NT2/D1 (cell line): Measurements from ENCODE around the gene ASIC2.

Experiments used
- DNase-seq: peaks from one replicate; pipeline ENCODE4 v3.0.0-alpha.2; 2011; ENCODE audit warnings: low read depth, low spot score
- H3K27me3 ChIP-seq: 2 replicates; pipeline ENCODE4 v1.6.0; 2011; ENCODE audit warnings: mild to moderate bottlenecking; ENCODE audit not compliant: insufficient read length, insufficient read depth
- H3K36me3 ChIP-seq: 2 replicates; pipeline ENCODE4 v1.6.1; 2011; ENCODE audit warnings: mild to moderate bottlenecking, low read length, mixed read lengths; ENCODE audit not compliant: insufficient read depth, insufficient read length
- H3K4me1 ChIP-seq: 2 replicates; pipeline ENCODE4 v1.5.1; 2011; ENCODE audit not compliant: insufficient read depth, insufficient read length
- H3K4me3 ChIP-seq: 2 replicates; pipeline ENCODE4 v1.5.1; 2011; ENCODE audit warnings: low read depth; ENCODE audit not compliant: insufficient read length
- H3K9ac ChIP-seq: 2 replicates; pipeline ENCODE4 v1.6.0; 2011; ENCODE audit warnings: low read depth; ENCODE audit not compliant: insufficient read length
- H3K9me3 ChIP-seq: 2 replicates; pipeline ENCODE4 v1.5.1; 2011; ENCODE audit warnings: mild to moderate bottlenecking, low read length; ENCODE audit not compliant: insufficient read depth
- SUZ12 ChIP-seq: IDR thresholded peaks from 2 replicates; pipeline ENCODE4 v1.6.1; 2011; ENCODE audit not compliant: insufficient read length, insufficient read depth; ENCODE audit errors: extremely low read depth
- YY1 ChIP-seq: IDR thresholded peaks from 2 replicates; pipeline ENCODE4 v1.6.1; 2011; ENCODE audit not compliant: insufficient read length, insufficient read depth
- ZNF274 ChIP-seq: IDR thresholded peaks from 2 replicates; pipeline ENCODE4 v1.6.1; 2011; ENCODE audit warnings: mild to moderate bottlenecking, low read depth, low read length

ASIC2 gene

DNA sequence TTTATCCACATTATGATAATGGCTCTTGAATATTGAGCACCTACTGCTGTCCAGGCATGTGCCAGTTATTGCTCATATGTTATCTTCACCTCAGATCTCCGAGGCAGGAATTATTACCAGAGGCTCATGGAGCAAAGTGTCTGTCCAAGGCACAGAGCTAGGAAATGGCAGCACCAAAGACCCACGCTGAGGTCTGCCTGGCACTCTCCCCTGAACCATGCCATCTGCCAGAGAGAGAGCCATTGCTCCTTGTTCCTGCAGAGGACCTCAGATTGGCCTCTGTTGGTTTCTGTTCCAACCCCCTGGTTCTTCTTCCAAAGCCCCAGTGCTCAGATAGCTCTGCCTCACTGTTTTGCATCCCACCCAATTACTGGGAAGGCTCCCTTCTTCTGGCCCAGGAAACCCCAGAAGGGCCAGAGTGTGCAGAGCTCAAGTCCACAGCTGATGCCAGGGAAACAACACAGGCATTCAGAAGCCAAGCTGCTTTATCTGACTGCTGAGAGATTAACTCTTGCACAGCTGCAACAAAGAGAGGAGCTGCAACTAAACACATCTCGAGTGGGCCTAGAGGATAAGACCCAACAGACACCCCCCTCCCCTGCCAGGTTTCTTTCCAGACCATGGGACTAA is 5.9 kb downstream of the ASIC2 start:
- peaks cover 18% of the 10 kb centered on the region for H3K27me3 ChIP-seq
- no peak for TF ChIP-seq ZNF274
- peaks cover 6% of the 10 kb centered on the region for H3K4me1 ChIP-seq
- H3K9me3 ChIP-seq: no peaks in the 10 kb centered on the region
- no peaks in the 10 kb centered on the region for H3K36me3 ChIP-seq
- no peak overlapping the region for H3K9ac ChIP-seq
- H3K4me3 ChIP-seq: no peak overlapping the region
- DNase-seq: no peak

DNA sequence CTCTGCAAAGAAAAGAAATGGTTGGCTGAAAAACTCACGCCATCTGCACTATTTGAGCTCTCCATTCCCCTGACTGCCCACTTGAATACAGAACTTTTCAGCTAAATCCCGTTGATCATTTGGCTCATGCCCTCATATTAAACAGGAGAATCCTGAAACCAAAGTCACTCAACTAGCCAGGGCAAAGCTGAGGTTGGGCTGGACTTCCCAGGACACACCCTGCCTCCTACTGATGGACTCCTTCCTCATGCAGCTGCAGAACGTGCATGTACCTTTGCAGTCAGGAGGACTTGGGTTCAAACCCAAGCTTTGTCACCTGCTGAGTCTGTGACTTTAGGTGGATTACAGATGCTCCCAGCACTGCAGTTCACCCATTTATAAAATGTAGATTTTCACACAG is 7.7 kb downstream of the ASIC2 start:
- no peaks in the 10 kb centered on the region for H3K9me3 ChIP-seq
- no peak overlapping the region for H3K9ac ChIP-seq
- no peak for DNase-seq
- H3K36me3 ChIP-seq: no peaks in the 10 kb centered on the region
- no peak overlapping the region for H3K4me3 ChIP-seq
- H3K4me1 ChIP-seq: peaks cover 4% of the 10 kb centered on the region
- peaks cover 5% of the 10 kb centered on the region for H3K27me3 ChIP-seq
- TF ChIP-seq SUZ12: no peak
- TF ChIP-seq ZNF274: no peak
- no peak for TF ChIP-seq YY1

DNA sequence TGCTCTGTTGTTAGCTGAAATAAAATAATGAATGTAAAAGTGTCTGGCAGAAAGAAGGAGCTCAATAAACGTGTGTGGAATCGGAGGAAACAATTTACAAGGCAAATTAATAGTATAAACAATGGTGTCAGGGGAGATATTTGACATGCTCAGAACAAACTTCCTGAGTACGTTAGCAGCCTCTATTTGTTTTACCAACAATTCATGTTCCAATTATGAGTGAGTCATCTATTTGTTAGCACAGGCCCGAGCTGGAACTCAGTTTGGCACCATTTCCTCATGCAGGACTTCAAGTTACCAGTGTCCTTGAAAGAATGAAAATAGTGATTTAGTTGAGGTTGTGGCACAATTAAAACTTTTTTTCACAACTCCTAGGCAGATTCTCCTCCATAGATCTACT is 9.1 kb downstream of the ASIC2 start:
- Histone ChIP-seq H3K9ac (no peak overlapping the region), H3K36me3 (no peaks in the 10 kb centered on the region), H3K4me3 (no peak overlapping the region), H3K9me3 (no peaks in the 10 kb centered on the region), H3K27me3 (no peaks in the 10 kb centered on the region), H3K4me1 (no peaks in the 10 kb centered on the region)
- DNase-seq: no peak
- TF ChIP-seq SUZ12: no peak

DNA sequence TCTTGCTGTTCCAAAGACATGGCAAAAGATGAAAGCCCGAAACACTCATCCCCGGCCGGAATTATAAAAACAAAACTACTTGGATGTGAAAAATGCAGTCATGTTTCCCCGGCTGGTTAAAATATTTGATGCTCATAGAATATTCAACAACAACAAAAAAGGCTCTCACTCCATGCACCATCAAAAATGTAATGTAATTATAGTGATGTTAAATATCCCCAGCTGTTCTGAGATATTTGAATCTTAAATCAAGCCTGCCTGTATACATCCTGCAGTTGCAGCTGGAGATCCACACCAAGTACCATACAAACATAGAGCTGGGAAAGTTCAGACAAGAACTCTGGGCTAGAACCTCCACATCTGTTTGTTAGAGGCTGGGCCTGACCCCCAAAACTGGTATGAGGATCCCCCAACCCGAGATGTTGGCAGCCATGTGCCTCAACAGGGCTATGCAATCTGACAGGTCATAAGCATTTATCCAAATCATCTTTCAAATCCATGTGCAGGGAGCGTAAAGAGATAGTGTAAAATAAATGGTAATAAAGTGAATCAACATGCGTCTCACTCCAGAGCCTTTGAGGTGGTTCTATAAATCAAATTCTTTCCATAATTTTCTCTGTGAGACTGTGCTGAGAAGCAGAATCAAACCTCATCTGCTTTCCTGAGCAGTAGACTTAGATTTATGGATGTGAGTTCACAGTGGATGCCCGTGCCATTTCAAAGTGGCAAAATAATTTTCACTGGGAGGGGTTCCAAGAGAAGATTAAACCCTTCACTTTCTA is 12.7 kb downstream of the ASIC2 start:
- no peak overlapping the region for H3K4me3 ChIP-seq

DNA sequence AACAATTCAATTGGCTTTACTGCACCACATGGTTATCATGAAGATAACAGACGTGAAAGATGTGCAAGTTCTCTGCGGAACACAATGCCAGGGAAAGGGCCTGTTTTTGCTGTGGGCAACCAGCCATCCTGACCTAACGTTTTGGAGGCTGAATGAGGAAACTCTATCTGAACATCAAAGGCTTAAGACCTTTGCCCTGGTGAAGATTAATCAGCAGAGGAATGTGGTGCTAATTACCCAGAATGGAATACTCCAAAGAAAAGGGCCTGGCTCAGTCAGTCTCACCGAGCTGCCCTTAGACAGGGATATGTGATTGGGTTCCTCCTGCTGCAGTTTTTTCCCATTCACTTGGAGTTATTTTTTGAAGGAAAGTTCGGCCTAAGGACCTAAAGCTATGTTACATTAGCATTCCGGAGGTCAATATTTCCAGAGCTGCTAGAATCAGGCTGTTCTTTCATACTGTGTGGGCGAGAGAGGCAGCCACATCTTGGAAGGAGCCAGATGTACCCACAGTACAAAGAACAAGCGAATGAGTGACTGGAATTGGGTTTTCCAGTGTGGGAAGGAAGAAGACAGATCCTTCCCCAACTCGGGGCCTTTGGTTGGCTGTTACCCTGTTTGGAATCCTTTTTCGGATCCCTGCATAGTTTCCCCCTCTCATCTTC is 15.5 kb downstream of the ASIC2 start:
- Histone ChIP-seq H3K27me3 (no peaks in the 10 kb centered on the region), H3K9ac (no peak overlapping the region), H3K4me1 (no peaks in the 10 kb centered on the region), H3K4me3 (no peak overlapping the region), H3K9me3 (no peaks in the 10 kb centered on the region), H3K36me3 (no peaks in the 10 kb centered on the region)
- no peak for TF ChIP-seq SUZ12
- TF ChIP-seq YY1: no peak
- TF ChIP-seq ZNF274: no peak
- DNase-seq: no peak

More for the DNA sequence above, 12.7 kb downstream of the ASIC2 start:
- Histone ChIP-seq H3K36me3 (no peaks in the 10 kb centered on the region), H3K27me3 (no peaks in the 10 kb centered on the region), H3K9ac (no peak overlapping the region), H3K9me3 (no peaks in the 10 kb centered on the region), H3K4me1 (no peaks in the 10 kb centered on the region)
- TF ChIP-seq YY1 (no peak), ZNF274 (no peak), SUZ12 (no peak)
- DNase-seq: no peak

DNA sequence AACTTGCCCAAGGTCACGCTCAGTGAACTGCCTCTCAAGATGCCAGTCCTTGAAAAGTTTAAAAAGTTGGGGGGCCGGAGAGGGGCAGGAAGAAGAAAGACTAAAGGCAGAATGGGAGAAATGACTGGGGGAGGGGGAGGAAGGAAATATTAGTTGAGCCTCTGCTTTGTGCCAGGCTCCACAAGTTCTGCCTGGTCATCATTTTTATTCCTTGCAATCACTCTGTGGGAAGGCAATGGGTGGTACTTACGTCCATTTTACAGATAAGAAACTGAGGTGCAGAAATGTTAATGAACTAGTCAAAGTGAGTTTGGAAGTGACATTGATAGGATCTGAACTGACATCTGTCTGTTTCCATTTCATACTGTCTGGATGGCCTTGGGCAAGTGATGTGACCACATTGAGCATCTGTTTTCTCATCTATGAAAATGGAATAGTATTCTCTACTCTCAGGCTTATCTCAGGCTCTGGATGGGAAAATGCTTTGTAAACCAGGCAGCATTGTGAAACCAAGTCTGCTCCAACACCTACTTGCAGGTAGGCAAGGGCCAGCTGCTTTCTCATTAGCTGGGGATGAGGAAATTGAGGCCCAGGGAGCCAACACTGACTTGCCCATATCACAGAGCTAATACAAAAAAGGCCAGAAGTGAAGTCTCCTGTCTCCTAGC is 19.2 kb downstream of the ASIC2 start:
- H3K4me1 ChIP-seq: no peaks in the 10 kb centered on the region
- no peaks in the 10 kb centered on the region for H3K27me3 ChIP-seq
- DNase-seq: no peak
- H3K9ac ChIP-seq: no peak overlapping the region
- H3K4me3 ChIP-seq: no peak overlapping the region
- no peaks in the 10 kb centered on the region for H3K36me3 ChIP-seq
- no peaks in the 10 kb centered on the region for H3K9me3 ChIP-seq
- TF ChIP-seq ZNF274: no peak

DNA sequence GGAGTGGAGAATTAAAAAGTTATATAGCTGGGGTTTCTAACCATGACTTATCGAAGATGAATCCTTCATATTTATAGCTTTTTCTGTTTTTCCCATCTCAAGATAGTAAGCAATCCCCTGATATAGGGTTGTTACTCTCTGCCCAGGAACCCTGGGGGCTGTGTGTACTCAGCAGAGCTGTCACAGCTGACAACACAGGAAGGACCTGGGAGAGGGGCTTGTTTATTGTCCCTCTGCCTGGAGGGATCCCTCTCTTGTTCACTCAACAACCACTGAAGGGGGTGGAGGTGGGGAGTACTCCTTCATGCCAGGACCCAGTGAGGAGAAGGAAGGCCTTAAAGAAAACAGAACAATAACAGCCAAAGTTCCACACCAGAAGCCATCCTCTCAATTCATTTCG is 19.8 kb downstream of the ASIC2 start:
- Histone ChIP-seq H3K4me3 (no peak overlapping the region), H3K9me3 (no peaks in the 10 kb centered on the region), H3K27me3 (no peaks in the 10 kb centered on the region), H3K36me3 (no peaks in the 10 kb centered on the region), H3K4me1 (no peaks in the 10 kb centered on the region), H3K9ac (no peak overlapping the region)
- no peak for TF ChIP-seq YY1
- TF ChIP-seq SUZ12: no peak
- TF ChIP-seq ZNF274: no peak
- no peak for DNase-seq
